DOHH2 (cell line): ENCODE measurements around the gene SUPT6H.

Experiments used
- H3F3A ChIP-seq: fragments of 200-600 bp; sonication (generic), shearing (Covaris generic); 2 replicates; pipeline ENCODE4 v1.6.0; 2016; ENCODE audit warnings: antibody characterized with exemption, mild to moderate bottlenecking; ENCODE audit not compliant: control insufficient read depth, insufficient read depth
- H3K27ac ChIP-seq: fragments of 200-600 bp; sonication (generic); 2 replicates; pipeline ENCODE4 v1.5.1; 2014; ENCODE audit warnings: low read depth, mild to moderate bottlenecking, low read length, moderate library complexity
- H3K27me3 ChIP-seq: fragments of 200-600 bp; sonication (generic); 2 replicates; pipeline ENCODE4 v1.6.1; 2014; ENCODE audit warnings: mild to moderate bottlenecking, low read length, mixed read lengths; ENCODE audit not compliant: control insufficient read depth
- H3K36me3 ChIP-seq: fragments of 200-600 bp; sonication (generic); 2 replicates; pipeline ENCODE4 v1.6.1; 2014; ENCODE audit warnings: mild to moderate bottlenecking, low read length, moderate library complexity, mixed read lengths; ENCODE audit not compliant: control insufficient read depth
- H3K4me1 ChIP-seq: fragments of 200-600 bp; sonication (generic); 2 replicates; pipeline ENCODE4 v1.6.1; 2014; ENCODE audit warnings: mild to moderate bottlenecking, low read length, mixed read lengths; ENCODE audit not compliant: control insufficient read depth
- H3K4me2 ChIP-seq: fragments of 200-600 bp; sonication (generic); 2 replicates; pipeline ENCODE4 v1.6.0; 2014; ENCODE audit warnings: mild to moderate bottlenecking, low read length, moderate library complexity
- H3K4me3 ChIP-seq: fragments of 200-600 bp; sonication (generic); 2 replicates; pipeline ENCODE4 v1.5.1; 2014; ENCODE audit warnings: mild to moderate bottlenecking, low read length, mixed read lengths
- H3K79me2 ChIP-seq: fragments of 200-600 bp; sonication (generic); 2 replicates; pipeline ENCODE4 v1.6.1; 2014; ENCODE audit warnings: mild to moderate bottlenecking, low read length, mixed read lengths; ENCODE audit not compliant: control insufficient read depth
- H3K9me2 ChIP-seq: fragments of 200-600 bp; sonication (generic); replicated peaks from 2 replicates; pipeline ENCODE4 v1.6.1; 2014; ENCODE audit warnings: mild to moderate bottlenecking, low read length, mixed read lengths; ENCODE audit not compliant: control insufficient read depth
- H3K9me3 ChIP-seq: fragments of 200-600 bp; sonication (generic); 2 replicates; pipeline ENCODE4 v1.6.1; 2014; ENCODE audit warnings: antibody characterized with exemption, low read length, mixed read lengths; ENCODE audit not compliant: control insufficient read depth, insufficient read depth
- H4K20me1 ChIP-seq: fragments of 200-600 bp; sonication (generic); 2 replicates; pipeline ENCODE4 v1.6.0; 2014; ENCODE audit warnings: low read depth, mild to moderate bottlenecking, antibody characterized with exemption, low read length, moderate library complexity; ENCODE audit not compliant: control insufficient read depth, insufficient read depth
- EZH2phosphoT487 ChIP-seq: fragments of 200-600 bp; sonication (generic); IDR thresholded peaks from 2 replicates; pipeline ENCODE4 v1.6.1; 2017; ENCODE audit warnings: borderline replicate concordance, mild to moderate bottlenecking, antibody characterized with exemption, low read length, moderate library complexity, mixed read lengths
- TF ChIP-seq, protein P1 (sequence below): fragments of 200-600 bp; sonication (generic); IDR thresholded peaks from one replicate; pipeline ENCODE4 v1.5.1; 2014; ENCODE audit warnings: antibody characterized with exemption, mild to moderate bottlenecking, low read depth, low read length; ENCODE audit not compliant: poor library complexity, severe bottlenecking

The SUPT6H gene

DNA sequence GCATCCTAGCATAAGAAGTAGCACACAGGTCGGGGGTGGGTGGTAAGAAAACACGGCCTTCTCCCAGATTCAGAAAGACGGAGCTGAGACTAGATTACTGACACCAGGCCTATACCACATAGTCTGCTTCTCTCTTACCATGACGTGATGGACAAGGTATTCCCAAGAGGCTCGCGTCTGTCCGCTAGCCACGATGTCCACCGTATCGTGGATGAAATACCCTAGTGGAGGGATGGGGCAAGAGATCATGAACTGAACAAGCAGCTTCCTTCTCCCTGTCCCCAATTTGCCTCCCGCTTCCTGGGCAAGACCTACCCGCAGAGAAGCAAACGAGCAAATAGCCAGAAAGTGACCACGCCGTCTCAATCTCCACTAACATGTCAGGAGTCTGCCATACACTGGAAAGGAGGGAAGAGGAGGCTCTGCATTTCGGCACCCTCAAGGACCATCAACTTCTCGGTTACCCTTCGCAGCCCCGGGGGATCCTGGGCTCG, 63.2 kb downstream of the SUPT6H start:
- Histone ChIP-seq H3K27me3 (0 out of 2 replicates have a peak, but pooled peaks cover 3% of the 10 kb centered on the region), H3K27ac (peak overlapping the region; percentile 93), H3K4me1 (peaks cover 69% of the 10 kb centered on the region), H3K4me3 (peak overlapping the region; percentile 94), H3K9me2 (no peaks in the 10 kb centered on the region), H3K9me3 (no peaks in the 10 kb centered on the region), H3K36me3 (peaks cover 56% of the 10 kb centered on the region), H3K4me2 (peak overlapping the region; percentile 100), H3F3A (peaks cover 68% of the 10 kb centered on the region), H4K20me1 (peaks cover 22% of the 10 kb centered on the region), H3K79me2 (peaks cover 48% of the 10 kb centered on the region)
- TF ChIP-seq, protein P1, sequence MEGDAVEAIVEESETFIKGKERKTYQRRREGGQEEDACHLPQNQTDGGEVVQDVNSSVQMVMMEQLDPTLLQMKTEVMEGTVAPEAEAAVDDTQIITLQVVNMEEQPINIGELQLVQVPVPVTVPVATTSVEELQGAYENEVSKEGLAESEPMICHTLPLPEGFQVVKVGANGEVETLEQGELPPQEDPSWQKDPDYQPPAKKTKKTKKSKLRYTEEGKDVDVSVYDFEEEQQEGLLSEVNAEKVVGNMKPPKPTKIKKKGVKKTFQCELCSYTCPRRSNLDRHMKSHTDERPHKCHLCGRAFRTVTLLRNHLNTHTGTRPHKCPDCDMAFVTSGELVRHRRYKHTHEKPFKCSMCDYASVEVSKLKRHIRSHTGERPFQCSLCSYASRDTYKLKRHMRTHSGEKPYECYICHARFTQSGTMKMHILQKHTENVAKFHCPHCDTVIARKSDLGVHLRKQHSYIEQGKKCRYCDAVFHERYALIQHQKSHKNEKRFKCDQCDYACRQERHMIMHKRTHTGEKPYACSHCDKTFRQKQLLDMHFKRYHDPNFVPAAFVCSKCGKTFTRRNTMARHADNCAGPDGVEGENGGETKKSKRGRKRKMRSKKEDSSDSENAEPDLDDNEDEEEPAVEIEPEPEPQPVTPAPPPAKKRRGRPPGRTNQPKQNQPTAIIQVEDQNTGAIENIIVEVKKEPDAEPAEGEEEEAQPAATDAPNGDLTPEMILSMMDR = no peak
- no peak for TF ChIP-seq EZH2phosphoT487

DNA sequence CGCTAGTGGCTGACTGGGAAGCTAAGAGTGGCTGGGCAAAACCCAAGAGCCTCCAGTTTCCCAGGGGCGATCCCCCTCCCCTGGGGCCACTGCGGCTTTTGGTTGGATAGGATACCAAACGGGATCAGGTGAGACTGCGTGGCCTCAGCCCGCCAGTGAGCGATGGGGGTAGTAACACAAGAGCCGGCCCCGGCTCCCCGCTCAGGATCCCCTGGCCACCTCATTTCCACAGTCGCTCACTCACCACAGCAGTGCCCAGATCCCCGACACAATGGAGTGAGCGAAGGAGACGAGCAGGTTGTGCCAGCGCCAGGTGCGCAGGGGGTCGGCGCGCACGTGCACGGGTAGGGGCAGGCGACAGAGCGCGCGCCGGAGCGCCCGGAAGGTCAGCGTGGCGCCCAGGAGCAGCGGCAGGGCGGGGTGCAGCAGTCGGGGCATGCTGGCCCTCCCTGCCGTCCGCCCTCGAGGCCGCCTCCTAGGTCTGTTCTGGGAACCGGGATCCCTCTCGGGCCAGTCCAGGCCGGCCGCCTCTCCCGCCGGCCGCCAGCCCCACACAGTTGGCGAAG, 63.7 kb downstream of the SUPT6H start:
- peak overlapping the region; percentile 93 for H3K27ac ChIP-seq
- no peaks in the 10 kb centered on the region for H3K9me2 ChIP-seq
- H3K36me3 ChIP-seq = peaks cover 51% of the 10 kb centered on the region
- peak overlapping the region; percentile 94 for H3K4me3 ChIP-seq
- peaks cover 69% of the 10 kb centered on the region for H3K4me1 ChIP-seq
- peaks cover 63% of the 10 kb centered on the region for H3F3A ChIP-seq
- peaks cover 43% of the 10 kb centered on the region for H3K79me2 ChIP-seq
- no peak for TF ChIP-seq EZH2phosphoT487
- TF ChIP-seq, protein P1 = no peak
- peak overlapping the region; percentile 100 for H3K4me2 ChIP-seq
- H3K27me3 ChIP-seq = 0 out of 2 replicates have a peak, but pooled peaks cover 3% of the 10 kb centered on the region
- H3K9me3 ChIP-seq = no peaks in the 10 kb centered on the region
- peaks cover 22% of the 10 kb centered on the region for H4K20me1 ChIP-seq

DNA sequence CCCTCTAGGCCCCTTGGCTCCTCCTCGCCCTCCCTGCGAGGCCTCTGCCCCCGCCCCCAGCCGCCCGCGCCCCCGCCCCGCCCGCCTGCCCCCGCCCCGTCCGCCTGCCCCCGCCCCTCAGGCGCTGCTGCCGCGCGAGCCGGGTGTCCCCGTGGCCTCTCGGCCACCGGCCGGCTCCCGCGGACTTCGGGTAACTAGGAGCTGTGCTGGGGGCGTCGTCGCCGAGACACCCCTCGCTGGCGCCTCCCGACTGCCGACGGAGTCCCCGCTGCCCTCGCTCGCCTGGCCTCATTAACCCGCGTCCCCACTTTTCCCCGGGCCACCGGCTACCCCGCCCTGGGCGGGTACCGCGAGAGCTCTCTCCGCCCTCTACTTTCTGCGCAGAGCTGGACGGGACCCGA, 64.2 kb downstream of the SUPT6H start, which contains the start of gene TLCD1:
TSS of gene TLCD1 (minus strand) at position 8 of the 401 bp plus-strand sequence. CDS start 136 bp downstream, outside the sequence.
- peak within 1 kb of the TSS; percentile 100 for H3K4me2 ChIP-seq
- TF ChIP-seq EZH2phosphoT487 = no peak
- TF ChIP-seq, protein P1 = no peak
- H3K4me1 ChIP-seq = peaks cover 69% of the 10 kb centered on the region
- peaks cover 58% of the 10 kb centered on the region for H3F3A ChIP-seq
- peaks cover 46% of the 10 kb centered on the region for H3K36me3 ChIP-seq
- 0 out of 2 replicates have a peak, but pooled peaks cover 2% of the 10 kb centered on the region for H3K27me3 ChIP-seq
- H3K27ac ChIP-seq = peak within 1 kb of the TSS; percentile 95
- H3K9me2 ChIP-seq = no peaks in the 10 kb centered on the region
- H3K9me3 ChIP-seq = no peaks in the 10 kb centered on the region
- H3K79me2 ChIP-seq = peaks cover 38% of the 10 kb centered on the region
- H4K20me1 ChIP-seq = peaks cover 19% of the 10 kb centered on the region
- peak within 1 kb of the TSS; percentile 94 for H3K4me3 ChIP-seq
